Glomerular endothelial cell (primary cell): ENCODE results near the gene CADPS. TPM values are rescaled to one million over a fixed set of nuclear protein-coding genes. Genes with fewer than 3 reads are reported as not detected.

Experiments used
- DNase-seq: peaks from one replicate; pipeline ENCODE4 v3.0.0-alpha.2; 2011; ENCODE audit warnings: low read depth, low spot score; ENCODE audit errors: extremely low read depth
- total RNA-seq: library from RNA; depleted of rRNA; stranded (reverse); fragments of >200 nt; gene quantifications from 2 replicates; pipeline ENCODE4 v1.2.3, GENCODE V29; 2015

The CADPS gene
- total RNA-seq, 1 donor from 2014 or later = not detected

DNA sequence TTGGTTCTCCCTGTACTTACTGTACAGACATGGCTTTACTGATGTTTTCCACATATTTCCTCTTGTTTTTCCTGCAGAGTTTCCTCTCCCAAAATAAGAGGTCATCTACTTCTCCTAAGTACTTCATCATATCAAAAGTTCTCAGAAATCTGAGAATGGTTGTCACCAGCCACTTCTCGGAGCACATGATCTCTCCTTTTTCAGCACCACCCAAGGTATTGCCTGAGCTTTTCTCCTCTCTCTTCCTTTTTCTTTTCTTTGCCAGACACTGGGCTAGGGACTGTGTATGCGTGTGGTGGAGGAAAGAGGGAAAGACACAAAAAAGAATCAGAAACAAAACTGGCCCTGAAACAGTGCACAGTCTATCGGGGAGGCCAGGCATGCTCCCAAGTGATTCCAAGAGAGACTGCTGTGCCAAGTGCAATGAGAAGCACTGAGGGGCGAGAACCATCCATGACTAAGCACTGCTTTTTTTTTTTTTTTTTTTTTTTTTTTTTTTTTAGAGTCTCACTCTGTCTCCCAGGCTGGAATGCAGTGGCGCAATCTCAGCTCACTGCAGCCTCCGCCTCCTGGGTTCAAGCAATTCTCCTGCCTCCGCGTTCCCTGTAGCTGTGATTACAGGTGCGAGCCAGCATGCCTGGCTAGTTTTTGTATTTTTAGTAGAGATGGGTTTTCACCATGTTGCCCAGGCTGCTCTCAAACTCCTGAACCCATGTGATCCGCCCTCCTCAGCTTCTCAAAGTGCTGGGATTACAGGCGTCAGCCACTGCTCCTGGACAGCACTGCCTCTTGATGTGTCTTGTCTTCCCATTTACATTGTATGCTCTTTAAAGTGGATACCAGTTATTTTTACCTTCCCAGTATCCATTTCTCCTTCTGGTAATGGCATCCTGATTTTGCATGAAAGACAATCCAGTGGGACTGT, 307.9 kb downstream of the CADPS start:
- DNase-seq = no peak

DNA sequence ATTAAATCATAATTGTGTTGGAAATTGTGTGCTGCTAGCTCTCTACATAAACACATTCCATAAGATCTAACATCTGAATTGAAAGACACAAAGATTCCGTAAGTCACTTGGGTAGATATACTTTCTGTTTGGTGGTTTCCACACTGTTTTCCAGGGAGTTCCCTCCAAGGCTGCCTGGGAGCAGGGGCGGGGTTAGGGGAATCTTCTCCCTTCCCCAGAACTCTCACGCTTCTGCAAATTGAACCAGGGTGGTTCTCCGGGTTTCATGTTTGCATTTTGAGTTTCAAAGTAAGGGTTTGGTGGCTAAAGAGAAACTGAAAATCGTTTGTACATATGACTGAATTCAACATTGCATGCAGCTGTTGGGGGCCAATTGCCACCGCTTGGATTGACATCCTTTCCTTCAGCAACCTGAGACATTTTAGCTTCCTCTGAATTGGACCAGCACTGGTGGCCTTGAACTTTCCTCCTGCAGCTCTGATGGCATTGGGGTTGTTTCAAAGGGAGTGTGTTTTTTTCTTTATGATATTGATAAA, 309.1 kb downstream of the CADPS start:
- no peak for DNase-seq

- no peak for DNase-seq
Measured at GRCh38 chr3:62562596-62562995, 312.6 kb downstream of the CADPS start.

- DNase-seq = peak; percentile 87
Measured at GRCh38 chr3:62562017-62562416, 313.2 kb downstream of the CADPS start.

- DNase-seq = no peak
Measured at GRCh38 chr3:62559831-62560445, 315.3 kb downstream of the CADPS start.

GRCh38 chr3:62558549-62559112, 316.6 kb downstream of the CADPS start:
- DNase-seq = no peak

- DNase-seq = no peak
Measured at GRCh38 chr3:62557983-62558382, 317.2 kb downstream of the CADPS start.

- DNase-seq = no peak
Measured at GRCh38 chr3:62557450-62557849, 317.8 kb downstream of the CADPS start.

GRCh38 chr3:62556121-62556815, 318.9 kb downstream of the CADPS start:
- no peak for DNase-seq

GRCh38 chr3:62554264-62554799, 320.9 kb downstream of the CADPS start:
- DNase-seq = no peak

DNA sequence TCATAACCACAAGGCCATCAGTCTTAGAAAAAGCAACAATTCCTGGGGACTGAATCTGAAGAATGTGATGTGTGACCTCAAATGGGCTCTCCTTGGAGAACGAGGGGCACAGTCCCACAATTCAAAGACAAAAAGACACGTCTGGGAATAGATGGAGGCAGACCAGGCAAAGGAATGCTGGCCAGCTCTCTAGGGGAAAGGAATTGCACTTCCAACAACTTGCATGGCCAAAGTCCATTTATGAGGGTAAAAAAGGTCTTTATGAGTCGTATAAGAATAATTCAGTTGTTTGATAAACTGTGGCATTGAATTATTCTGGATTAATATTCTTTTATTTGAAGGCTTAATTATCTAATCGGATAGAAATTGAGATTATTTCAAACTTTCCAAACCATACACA, 321.4 kb downstream of the CADPS start:
- no peak for DNase-seq

DNA sequence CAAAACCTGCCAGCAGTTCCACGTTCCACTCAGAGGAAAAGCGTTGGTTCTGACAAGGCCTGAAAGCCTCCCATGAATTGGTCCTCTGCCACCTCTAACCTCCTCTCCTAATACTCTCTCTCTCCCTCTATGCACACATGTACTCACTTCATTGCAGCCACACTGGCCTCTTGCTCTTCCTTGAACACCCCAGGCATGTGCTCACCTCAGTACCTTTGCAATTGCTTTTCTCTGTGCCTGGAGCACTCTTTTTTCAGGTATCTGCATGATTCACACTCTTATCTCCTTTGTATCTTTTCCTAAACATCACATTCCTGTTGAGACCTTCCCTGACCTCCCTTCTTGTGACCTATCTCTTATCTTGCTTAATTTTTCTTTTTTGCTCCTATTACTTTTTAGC, 323.7 kb downstream of the CADPS start:
- DNase-seq = no peak

- no peak for DNase-seq
Measured at GRCh38 chr3:62550439-62550838, 324.8 kb downstream of the CADPS start.

DNA sequence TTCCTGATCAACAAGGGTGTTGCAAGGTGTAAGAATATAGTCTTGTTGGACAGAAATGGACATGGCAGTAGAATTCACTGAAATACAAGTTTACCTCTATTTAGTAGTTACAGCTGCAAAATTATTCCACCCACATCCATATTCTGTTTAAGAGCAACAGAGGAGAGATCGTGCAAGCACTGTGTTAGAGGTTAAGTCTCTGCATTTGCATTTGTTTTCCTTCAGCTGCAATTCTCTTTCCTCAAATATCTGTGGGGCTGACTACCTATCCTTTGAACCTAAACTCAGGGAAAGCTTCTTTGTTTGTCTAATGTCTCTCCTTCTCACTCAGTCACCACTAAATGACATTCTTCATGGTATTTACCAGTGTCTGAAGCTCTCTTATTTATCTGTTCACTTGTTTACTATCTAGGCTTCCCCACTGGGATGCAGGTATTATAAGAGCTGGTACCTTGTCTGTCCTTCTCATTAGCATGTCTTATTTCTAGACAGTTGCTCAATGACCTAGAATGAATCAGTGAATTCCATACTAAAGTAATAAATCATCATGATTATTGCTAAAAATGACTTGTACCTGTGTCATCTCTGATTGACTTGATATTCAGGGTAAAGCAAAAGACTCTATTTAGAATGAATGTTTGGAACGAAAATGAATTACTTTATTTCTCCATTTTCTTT, 326.5 kb downstream of the CADPS start:
- DNase-seq = no peak

GRCh38 chr3:62546266-62546665, 328.9 kb downstream of the CADPS start:
- no peak for DNase-seq

DNA sequence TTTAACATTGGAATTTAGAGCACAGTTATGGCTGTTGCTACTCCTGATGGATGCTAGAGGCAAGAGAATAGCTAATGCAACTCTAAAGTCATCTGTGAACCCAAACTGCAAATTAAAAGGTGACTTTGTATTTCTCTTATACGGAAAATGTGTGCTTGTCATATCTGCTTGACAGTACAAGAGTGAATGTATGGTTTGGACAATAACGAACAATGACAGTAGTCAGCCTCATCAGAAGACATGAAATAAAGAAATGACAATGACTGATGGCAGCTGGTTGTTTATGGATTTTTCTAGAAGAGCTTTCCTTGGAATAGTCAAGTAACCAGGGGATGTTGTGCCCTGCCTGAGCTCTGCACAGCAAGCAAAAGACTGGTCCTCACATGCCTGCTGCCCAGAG, 333.0 kb downstream of the CADPS start:
- no peak for DNase-seq

DNA sequence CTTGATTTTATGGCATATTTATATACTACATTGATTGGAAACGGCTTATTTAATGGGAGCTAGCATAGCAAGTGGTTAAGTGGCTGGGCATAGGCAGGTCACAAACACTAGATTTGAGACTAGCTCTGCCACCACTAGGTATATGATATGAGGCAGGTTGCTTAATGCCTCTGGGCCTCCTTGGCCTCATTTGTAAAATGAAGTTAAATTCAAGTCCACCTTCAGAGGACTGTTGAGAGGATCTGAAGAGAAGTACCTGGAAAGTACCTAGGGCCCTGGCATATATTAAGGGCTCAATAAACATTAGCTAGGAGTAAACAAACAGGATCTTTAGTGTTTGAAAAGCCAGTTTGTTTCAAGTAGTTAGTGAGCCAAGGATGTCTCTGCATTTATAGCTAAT, 335.5 kb downstream of the CADPS start:
- DNase-seq = no peak

- no peak for DNase-seq
Measured at GRCh38 chr3:62538691-62539356, 336.4 kb downstream of the CADPS start.

- no peak for DNase-seq
Measured at GRCh38 chr3:62534326-62534725, 340.9 kb downstream of the CADPS start.

DNA sequence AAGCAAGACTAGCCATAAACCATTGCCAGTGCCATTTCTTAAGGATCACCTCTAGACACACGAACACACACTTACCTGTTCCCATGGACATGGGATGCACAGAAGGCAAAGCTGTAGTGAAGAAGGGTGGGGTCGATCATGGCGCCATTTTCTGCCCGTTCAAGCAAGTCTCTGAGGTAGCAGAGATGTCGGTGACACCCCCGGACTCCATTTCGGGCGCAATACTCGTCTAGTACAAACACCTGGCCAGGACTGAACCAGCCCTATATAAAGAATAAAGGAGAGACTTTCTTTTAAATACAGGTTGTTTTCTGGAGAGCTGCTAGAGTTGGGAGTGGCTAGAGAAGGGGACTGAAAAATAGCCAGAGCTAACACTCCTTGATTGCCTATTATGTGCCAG, 342.4 kb downstream of the CADPS start:
- no peak for DNase-seq
